K562 (cell line): ENCODE results near the gene RNF112. TPM values are rescaled to one million over a fixed set of nuclear protein-coding genes. Genes with fewer than 3 reads are reported as not detected.

Experiments used
- ATF1 ChIP-seq, 2 experiments: fragments of 450-650 bp in 1 of 2; IDR thresholded peaks; 2 replicates each; pipeline ENCODE4 v1.6.1; 2016; ENCODE audit warnings: missing compliant biosample characterization in 1 of 2, missing genetic modification characterization in 1 of 2
- GATAD2A ChIP-seq: fragments of 450-650 bp; IDR thresholded peaks from 2 replicates; pipeline ENCODE4 v1.6.1; 2017
- HNRNPUL1 ChIP-seq: fragments of 200-400 bp; formaldehyde crosslinking; IDR thresholded peaks from 2 replicates; pipeline ENCODE4 v1.6.1; 2017; ENCODE audit warnings: low read length
- MECOM ChIP-seq: fragments of 250-450 bp; sonication (Bioruptor Pico); IDR thresholded peaks from 2 replicates; pipeline ENCODE4 v1.8.0; 2022; ENCODE audit warnings: inconsistent platforms
- PRPF4 ChIP-seq: fragments of 200-400 bp; formaldehyde crosslinking; IDR thresholded peaks from one replicate; pipeline ENCODE4 v1.6.1; 2017; ENCODE audit warnings: low read length, low read depth, mild to moderate bottlenecking; ENCODE audit not compliant: insufficient read depth, poor library complexity, severe bottlenecking
- RAD21 ChIP-seq, 2 experiments: fragments of 250-450 bp in 1 of 2; fragments of 450-650 bp in 1 of 2; sonication (Bioruptor Pico) in 1 of 2; formaldehyde crosslinking in 1 of 2; IDR thresholded peaks in 1 of 2; conservative IDR thresholded peaks in 1 of 2; 2 replicates each; pipeline versions ENCODE4 v1.4.0 to v1.8.0; 2020 to 2022; ENCODE audit warnings: mild to moderate bottlenecking in 2 of 2, moderate library complexity in 1 of 2
- SMARCA5 ChIP-seq: fragments of 450-650 bp; IDR thresholded peaks from 2 replicates; pipeline ENCODE4 v1.6.1; 2016
- ZFX ChIP-seq: sonication (generic); formaldehyde crosslinking; IDR thresholded peaks from 2 replicates; pipeline ENCODE4 v1.8.0; 2022; ENCODE audit warnings: mild to moderate bottlenecking, missing genetic modification reagents, moderate library complexity
- ZNF133 ChIP-seq: fragments of 250-450 bp; sonication (Bioruptor Pico); IDR thresholded peaks from 2 replicates; pipeline ENCODE4 v1.4.0; 2020; ENCODE audit warnings: mild to moderate bottlenecking
- ZNF316 ChIP-seq: fragments of 450-650 bp; IDR thresholded peaks from 2 replicates; pipeline ENCODE4 v1.6.1; 2016
- ZNF780A ChIP-seq: fragments of 250-450 bp; sonication (Bioruptor Pico); IDR thresholded peaks from 2 replicates; pipeline ENCODE4 v1.5.0; 2021; ENCODE audit warnings: mild to moderate bottlenecking
- polyA plus RNA-seq, 8 experiments: library from polyadenylated mRNA; depleted of rRNA in 4 of 8; stranded (reverse) in 5 of 8; unstranded in 3 of 8; fragments of >200 nt; fragmentation: Nextera tagmentation in 2 of 8; fragmentation: Illumina TruSeq in 1 of 8; extraction: Ambion mirVana in 2 of 8; extraction: Trizol in 1 of 8; gene quantifications; 2 replicates each; pipeline versions ENCODE4 v1.2.1 to v1.2.3, GENCODE V29; 2011 to 2014; ENCODE audit warnings: inconsistent platforms in 1 of 8, missing spikeins in 1 of 8
- total RNA-seq, 7 experiments: library from RNA; depleted of rRNA in 6 of 7; stranded (reverse); fragments of >200 nt in 6 of 7; fragmentation: Illumina TruSeq in 2 of 7; extraction: Trizol in 2 of 7; gene quantifications; 2 replicates each; pipeline versions ENCODE4 v1.2.1 to v1.2.3, GENCODE V29; 2011 to 2021; ENCODE audit warnings: low replicate concordance in 1 of 7
- TF ChIP-seq, protein P1 (sequence below): IDR thresholded peaks from 2 replicates; pipeline ENCODE4 v1.6.1; 2011; ENCODE audit warnings: borderline replicate concordance, low read depth, mild to moderate bottlenecking, moderate library complexity, low read length; ENCODE audit not compliant: insufficient read depth, poor library complexity, severe bottlenecking
- TF ChIP-seq, protein P2 (sequence below): fragments of 250-450 bp; sonication (Bioruptor Pico); IDR thresholded peaks from 2 replicates; pipeline ENCODE4 v1.8.0; 2022; ENCODE audit warnings: inconsistent platforms
- TF ChIP-seq, protein P3 (sequence below): sonication (generic); formaldehyde crosslinking; IDR thresholded peaks from 2 replicates; pipeline ENCODE4 v1.8.1; 2023; ENCODE audit warnings: mild to moderate bottlenecking, missing genetic modification reagents
- TF ChIP-seq, protein P4 (sequence below): sonication (generic); formaldehyde crosslinking; IDR thresholded peaks from 2 replicates; pipeline ENCODE4 v1.8.1; 2022; ENCODE audit warnings: missing genetic modification reagents
- TF ChIP-seq, protein P5 (sequence below): sonication (generic); formaldehyde crosslinking; IDR thresholded peaks from 2 replicates; pipeline ENCODE4 v1.8.0; 2022; ENCODE audit warnings: mild to moderate bottlenecking, missing genetic modification reagents
- TF ChIP-seq, protein P6 (sequence below): sonication (generic); formaldehyde crosslinking; IDR thresholded peaks from 2 replicates; pipeline ENCODE4 v1.8.1; 2023; ENCODE audit warnings: mild to moderate bottlenecking, missing genetic modification reagents

RNF112 gene
- total and polyA plus RNA-seq, 9 of the 15 experiments (the other 6 are each of a cell fraction or from before 2014, with no cell fraction given), result 0.05 TPM; not detected in 8

DNA sequence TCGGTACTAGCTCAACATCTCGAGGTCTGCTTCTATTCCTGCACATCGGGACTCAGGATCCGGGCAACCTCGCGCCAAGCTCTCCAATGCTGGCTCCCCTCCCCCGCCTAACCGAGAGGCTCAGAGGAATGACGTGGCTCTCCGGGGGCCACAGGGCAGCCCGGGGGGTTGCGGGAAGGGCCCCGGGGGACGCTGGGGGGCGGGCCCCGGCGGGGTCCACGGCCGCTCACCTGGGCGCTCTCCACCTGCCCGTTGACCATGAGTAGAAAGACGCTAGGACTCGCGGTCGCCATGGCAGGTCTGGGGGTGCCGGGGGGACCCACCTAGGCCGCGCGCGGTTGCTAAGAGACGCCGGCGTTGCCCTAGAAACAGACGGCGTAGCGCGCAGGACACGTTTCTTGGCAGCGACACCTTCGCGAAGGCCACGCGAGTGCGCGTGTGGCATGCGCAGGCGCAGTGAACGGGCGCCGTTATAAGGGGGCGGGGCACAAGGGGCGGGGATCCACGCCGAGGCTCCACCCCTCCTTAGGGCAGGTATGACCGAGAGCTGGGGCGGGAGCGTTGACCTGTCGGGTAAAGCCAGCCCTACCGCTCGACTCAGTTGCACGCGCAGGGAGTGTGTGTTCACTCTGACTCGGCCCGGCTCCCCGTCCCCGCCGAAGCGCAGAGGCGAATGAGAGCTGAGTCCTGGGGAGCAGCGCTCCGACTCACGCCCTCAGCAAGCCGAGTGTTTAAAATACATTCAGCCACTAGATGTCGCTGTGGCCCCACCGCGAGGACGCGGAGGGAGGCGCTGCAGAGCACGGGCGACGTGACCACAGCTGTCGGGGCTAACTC lies 48.5 kb upstream of the RNF112 start, which contains the start of gene B9D1 (continued):
- TF ChIP-seq, protein P1, sequence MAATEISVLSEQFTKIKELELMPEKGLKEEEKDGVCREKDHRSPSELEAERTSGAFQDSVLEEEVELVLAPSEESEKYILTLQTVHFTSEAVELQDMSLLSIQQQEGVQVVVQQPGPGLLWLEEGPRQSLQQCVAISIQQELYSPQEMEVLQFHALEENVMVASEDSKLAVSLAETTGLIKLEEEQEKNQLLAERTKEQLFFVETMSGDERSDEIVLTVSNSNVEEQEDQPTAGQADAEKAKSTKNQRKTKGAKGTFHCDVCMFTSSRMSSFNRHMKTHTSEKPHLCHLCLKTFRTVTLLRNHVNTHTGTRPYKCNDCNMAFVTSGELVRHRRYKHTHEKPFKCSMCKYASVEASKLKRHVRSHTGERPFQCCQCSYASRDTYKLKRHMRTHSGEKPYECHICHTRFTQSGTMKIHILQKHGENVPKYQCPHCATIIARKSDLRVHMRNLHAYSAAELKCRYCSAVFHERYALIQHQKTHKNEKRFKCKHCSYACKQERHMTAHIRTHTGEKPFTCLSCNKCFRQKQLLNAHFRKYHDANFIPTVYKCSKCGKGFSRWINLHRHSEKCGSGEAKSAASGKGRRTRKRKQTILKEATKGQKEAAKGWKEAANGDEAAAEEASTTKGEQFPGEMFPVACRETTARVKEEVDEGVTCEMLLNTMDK, result no peak
- TF ChIP-seq MECOM (CRISPR knock-in tag), result no peak
- TF ChIP-seq ZNF780A (CRISPR knock-in tag), result no peak
- TF ChIP-seq, protein P2, sequence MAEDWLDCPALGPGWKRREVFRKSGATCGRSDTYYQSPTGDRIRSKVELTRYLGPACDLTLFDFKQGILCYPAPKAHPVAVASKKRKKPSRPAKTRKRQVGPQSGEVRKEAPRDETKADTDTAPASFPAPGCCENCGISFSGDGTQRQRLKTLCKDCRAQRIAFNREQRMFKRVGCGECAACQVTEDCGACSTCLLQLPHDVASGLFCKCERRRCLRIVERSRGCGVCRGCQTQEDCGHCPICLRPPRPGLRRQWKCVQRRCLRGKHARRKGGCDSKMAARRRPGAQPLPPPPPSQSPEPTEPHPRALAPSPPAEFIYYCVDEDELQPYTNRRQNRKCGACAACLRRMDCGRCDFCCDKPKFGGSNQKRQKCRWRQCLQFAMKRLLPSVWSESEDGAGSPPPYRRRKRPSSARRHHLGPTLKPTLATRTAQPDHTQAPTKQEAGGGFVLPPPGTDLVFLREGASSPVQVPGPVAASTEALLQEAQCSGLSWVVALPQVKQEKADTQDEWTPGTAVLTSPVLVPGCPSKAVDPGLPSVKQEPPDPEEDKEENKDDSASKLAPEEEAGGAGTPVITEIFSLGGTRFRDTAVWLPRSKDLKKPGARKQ (CRISPR knock-in tag), result no peak
- no peak for TF ChIP-seq PRPF4
- TF ChIP-seq, protein P3, sequence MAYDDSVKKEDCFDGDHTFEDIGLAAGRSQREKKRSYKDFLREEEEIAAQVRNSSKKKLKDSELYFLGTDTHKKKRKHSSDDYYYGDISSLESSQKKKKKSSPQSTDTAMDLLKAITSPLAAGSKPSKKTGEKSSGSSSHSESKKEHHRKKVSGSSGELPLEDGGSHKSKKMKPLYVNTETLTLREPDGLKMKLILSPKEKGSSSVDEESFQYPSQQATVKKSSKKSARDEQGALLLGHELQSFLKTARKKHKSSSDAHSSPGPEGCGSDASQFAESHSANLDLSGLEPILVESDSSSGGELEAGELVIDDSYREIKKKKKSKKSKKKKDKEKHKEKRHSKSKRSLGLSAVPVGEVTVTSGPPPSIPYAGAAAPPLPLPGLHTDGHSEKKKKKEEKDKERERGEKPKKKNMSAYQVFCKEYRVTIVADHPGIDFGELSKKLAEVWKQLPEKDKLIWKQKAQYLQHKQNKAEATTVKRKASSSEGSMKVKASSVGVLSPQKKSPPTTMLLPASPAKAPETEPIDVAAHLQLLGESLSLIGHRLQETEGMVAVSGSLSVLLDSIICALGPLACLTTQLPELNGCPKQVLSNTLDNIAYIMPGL (CRISPR knock-in tag), result no peak
- TF ChIP-seq ZFX (CRISPR knock-in tag), result peak; percentile 57
- TF ChIP-seq, protein P4, sequence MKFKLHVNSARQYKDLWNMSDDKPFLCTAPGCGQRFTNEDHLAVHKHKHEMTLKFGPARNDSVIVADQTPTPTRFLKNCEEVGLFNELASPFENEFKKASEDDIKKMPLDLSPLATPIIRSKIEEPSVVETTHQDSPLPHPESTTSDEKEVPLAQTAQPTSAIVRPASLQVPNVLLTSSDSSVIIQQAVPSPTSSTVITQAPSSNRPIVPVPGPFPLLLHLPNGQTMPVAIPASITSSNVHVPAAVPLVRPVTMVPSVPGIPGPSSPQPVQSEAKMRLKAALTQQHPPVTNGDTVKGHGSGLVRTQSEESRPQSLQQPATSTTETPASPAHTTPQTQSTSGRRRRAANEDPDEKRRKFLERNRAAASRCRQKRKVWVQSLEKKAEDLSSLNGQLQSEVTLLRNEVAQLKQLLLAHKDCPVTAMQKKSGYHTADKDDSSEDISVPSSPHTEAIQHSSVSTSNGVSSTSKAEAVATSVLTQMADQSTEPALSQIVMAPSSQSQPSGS (CRISPR knock-in tag), result no peak
- TF ChIP-seq SMARCA5, result no peak
- TF ChIP-seq, protein P5, sequence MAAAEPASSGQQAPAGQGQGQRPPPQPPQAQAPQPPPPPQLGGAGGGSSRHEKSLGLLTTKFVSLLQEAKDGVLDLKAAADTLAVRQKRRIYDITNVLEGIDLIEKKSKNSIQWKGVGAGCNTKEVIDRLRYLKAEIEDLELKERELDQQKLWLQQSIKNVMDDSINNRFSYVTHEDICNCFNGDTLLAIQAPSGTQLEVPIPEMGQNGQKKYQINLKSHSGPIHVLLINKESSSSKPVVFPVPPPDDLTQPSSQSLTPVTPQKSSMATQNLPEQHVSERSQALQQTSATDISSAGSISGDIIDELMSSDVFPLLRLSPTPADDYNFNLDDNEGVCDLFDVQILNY, result no peak
- TF ChIP-seq ATF1 (CRISPR knock-in tag; IDR thresholded peaks at IDR 0.05), result peak; percentile 23; the same call in 1 of the 2 replicates
- TF ChIP-seq ATF1 (tag; IDR thresholded peaks at IDR 0.05), result peak; percentile 74
- TF ChIP-seq, protein P6, sequence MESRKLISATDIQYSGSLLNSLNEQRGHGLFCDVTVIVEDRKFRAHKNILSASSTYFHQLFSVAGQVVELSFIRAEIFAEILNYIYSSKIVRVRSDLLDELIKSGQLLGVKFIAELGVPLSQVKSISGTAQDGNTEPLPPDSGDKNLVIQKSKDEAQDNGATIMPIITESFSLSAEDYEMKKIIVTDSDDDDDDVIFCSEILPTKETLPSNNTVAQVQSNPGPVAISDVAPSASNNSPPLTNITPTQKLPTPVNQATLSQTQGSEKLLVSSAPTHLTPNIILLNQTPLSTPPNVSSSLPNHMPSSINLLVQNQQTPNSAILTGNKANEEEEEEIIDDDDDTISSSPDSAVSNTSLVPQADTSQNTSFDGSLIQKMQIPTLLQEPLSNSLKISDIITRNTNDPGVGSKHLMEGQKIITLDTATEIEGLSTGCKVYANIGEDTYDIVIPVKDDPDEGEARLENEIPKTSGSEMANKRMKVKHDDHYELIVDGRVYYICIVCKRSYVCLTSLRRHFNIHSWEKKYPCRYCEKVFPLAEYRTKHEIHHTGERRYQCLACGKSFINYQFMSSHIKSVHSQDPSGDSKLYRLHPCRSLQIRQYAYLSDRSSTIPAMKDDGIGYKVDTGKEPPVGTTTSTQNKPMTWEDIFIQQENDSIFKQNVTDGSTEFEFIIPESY (CRISPR knock-in tag), result no peak
- TF ChIP-seq RAD21 (CRISPR knock-in tag; conservative IDR thresholded peaks at IDR 0.05 in 1 of 2, IDR thresholded peaks at IDR 0.05 in 1 of 2), result peak; percentile 90 to 95
- no peak for TF ChIP-seq HNRNPUL1
- no peak for TF ChIP-seq ZNF133 (CRISPR knock-in tag)
- TF ChIP-seq GATAD2A, result no peak
- TF ChIP-seq ZNF316, result no peak
